Prostate gland (tissue), 2 donors: ENCODE data around the gene CUL2.

Experiments
- POLR2A ChIP-seq: fragments of 450-650 bp; IDR thresholded peaks from one replicate; pipeline ENCODE4 v1.6.1; 2016; ENCODE audit warnings: antibody characterized with exemption, mild to moderate bottlenecking
- TF ChIP-seq, protein P1 (sequence below), 4 experiments: fragments of 200-600 bp in 2 of 4; fragments of 450-650 bp in 2 of 4; sonication (generic) in 2 of 4; IDR thresholded peaks; 1 replicate in 3 of 4; 2 replicates in 1 of 4; pipeline ENCODE4 v1.5.1; 2016 to 2019; ENCODE audit warnings: antibody characterized with exemption in 4 of 4, mild to moderate bottlenecking in 2 of 4, moderate library complexity in 2 of 4

GRCh38 chr10:35135861-35136260, 45.7 kb upstream of the CUL2 start:
- TF ChIP-seq, protein P1, sequence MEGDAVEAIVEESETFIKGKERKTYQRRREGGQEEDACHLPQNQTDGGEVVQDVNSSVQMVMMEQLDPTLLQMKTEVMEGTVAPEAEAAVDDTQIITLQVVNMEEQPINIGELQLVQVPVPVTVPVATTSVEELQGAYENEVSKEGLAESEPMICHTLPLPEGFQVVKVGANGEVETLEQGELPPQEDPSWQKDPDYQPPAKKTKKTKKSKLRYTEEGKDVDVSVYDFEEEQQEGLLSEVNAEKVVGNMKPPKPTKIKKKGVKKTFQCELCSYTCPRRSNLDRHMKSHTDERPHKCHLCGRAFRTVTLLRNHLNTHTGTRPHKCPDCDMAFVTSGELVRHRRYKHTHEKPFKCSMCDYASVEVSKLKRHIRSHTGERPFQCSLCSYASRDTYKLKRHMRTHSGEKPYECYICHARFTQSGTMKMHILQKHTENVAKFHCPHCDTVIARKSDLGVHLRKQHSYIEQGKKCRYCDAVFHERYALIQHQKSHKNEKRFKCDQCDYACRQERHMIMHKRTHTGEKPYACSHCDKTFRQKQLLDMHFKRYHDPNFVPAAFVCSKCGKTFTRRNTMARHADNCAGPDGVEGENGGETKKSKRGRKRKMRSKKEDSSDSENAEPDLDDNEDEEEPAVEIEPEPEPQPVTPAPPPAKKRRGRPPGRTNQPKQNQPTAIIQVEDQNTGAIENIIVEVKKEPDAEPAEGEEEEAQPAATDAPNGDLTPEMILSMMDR (IDR thresholded peaks at IDR 0.05): no peak
- TF ChIP-seq POLR2A: no peak
